ENCODE measurements around the gene YTHDC1. TPM values are rescaled to one million over a fixed set of nuclear protein-coding genes. Genes with fewer than 3 reads are reported as not detected.

Gene YTHDC1
- total RNA-seq, 1 experiment from 2014 or later = 68.9 TPM

GRCh38 chr4:68344785-68345184 is 5.1 kb downstream of the YTHDC1 start:
- no peak for TF ChIP-seq POLR2AphosphoS5 (IDR thresholded peaks at IDR 0.05; ENCODE audit: low read depth, low read length)
- no peak for TF ChIP-seq ELF1 (IDR thresholded peaks at IDR 0.05; ENCODE audit: borderline replicate concordance, low read depth)
- TF ChIP-seq EZH2phosphoT487 (IDR thresholded peaks at IDR 0.05; ENCODE audit: borderline replicate concordance) = no peak
- no peak for TF ChIP-seq ATF3 (IDR thresholded peaks at IDR 0.05)
- no peak for TF ChIP-seq YY1 (IDR thresholded peaks at IDR 0.05; ENCODE audit: extremely low read depth, insufficient replicate concordance, low read depth, low read length)
- no peak for TF ChIP-seq TCF7L2 (IDR thresholded peaks at IDR 0.05; ENCODE audit: borderline replicate concordance, extremely low read depth, insufficient read depth, insufficient read length)
- TF ChIP-seq CBX3 (IDR thresholded peaks at IDR 0.05; ENCODE audit: low read depth) = no peak
- TF ChIP-seq ZBTB33 (IDR thresholded peaks at IDR 0.05; ENCODE audit: extremely low read depth, insufficient replicate concordance, low read length) = no peak
- Histone ChIP-seq H3K4me2 (ENCODE audit: low read length) (no peak overlapping the region), H3K27me3 (ENCODE audit: insufficient read depth, low read length) (no peaks in the 10 kb centered on the region), H3K9me3 (ENCODE audit: control insufficient read depth in 1 of 2, insufficient read depth in 1 of 2, low read depth in 1 of 2, low read length in 2 of 2) (no peaks in the 10 kb centered on the region), H3K27ac (ENCODE audit: low read depth, low read length) (no peak overlapping the region), H2AFZ (ENCODE audit: low read depth, low read length, poor library complexity, severe bottlenecking) (no peak overlapping the region), H3K9ac (ENCODE audit: low read length) (no peak overlapping the region), H3K79me2 (ENCODE audit: insufficient read depth, low read length) (peaks cover 100% of the 10 kb centered on the region), H3K9me2 (ENCODE audit: insufficient read depth) (no peaks in the 10 kb centered on the region), H3K36me3 (ENCODE audit: control insufficient read depth in 1 of 2, insufficient read depth in 2 of 2, low read length in 2 of 2) (no peaks in the 10 kb centered on the region; a peak in 1 of 4 replicates), H3K4me1 (ENCODE audit: control insufficient read depth in 1 of 2, insufficient read depth in 2 of 2, low read length in 2 of 2) (peaks cover 4 to 15% of the 10 kb centered on the region in 2 experiments; a peak in 3 of 4 replicates), H3K4me3 (replicated peaks in 1 of 2; ENCODE audit: low read depth in 1 of 2, low read length in 2 of 2) (no peak overlapping the region), H4K20me1 (ENCODE audit: insufficient read depth) (peaks cover 27% of the 10 kb centered on the region)
- ATAC-seq = no peak
- POLR2A ChIA-PET = no interaction called here
- CTCF ChIA-PET = interaction anchor here (1.0 kb wide), 1 partner anchor 31 kb away, joined by 3 read pairs; no protein-coding TSS in a partner anchor
- RAD21 ChIA-PET (ENCODE audit: low non-redundant PET in 1 of 2, low total read pairs in 2 of 2, uncharacterized antibody in 2 of 2, unreplicated experiment in 2 of 2) = no interaction called here
- intact Hi-C loops (cut with micrococcal nuclease) = no loop called here
- no peak for DNase-seq (ENCODE audit: low read depth, low spot score)
- BruUV-seq (replicated peaks) = no TSS peak

All from HCT116 (cell line).